ENCODE data around the gene NAV3.

DNA sequence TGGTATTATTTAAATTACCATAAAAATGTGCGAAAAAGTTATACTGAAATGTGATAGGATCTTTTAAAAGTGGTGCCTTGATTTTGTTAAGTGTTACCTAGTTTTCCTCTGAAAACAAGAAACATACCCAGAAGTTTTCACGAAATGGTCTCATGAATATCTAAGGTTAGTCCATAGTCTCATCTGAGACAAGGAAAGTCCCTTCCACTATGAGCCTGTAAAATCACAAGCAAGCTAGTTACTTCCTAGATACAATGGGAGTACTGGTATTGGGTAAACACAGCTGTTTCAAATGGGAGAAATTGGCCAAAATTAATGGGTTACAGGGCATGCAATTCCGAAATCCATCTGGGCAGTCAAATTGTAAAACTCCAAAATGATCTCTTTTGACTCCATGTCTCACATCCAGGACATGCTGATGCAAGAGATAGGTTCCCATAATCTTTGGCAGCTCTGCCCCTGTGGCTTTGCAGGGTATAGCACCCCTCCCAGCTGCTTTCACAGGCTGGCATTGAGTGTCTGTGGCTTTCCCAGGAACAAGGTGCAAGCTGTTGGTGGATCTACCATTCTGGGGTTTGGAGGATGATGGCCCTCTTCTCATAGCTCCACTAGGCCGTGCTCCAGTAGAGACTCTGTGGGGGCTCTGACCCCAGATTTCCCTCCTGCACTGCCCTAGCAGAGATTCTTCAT lies 271.4 kb downstream of the NAV3 start:
- TF ChIP-seq POLR2A (IDR thresholded peaks at IDR 0.05; ENCODE audit: low read depth, low read length) (no peak), POLR2AphosphoS5 (IDR thresholded peaks at IDR 0.05; ENCODE audit: low read depth, low read length) (no peak), TAF1 (IDR thresholded peaks at IDR 0.05; ENCODE audit: low read depth, low read length) (no peak), POU2F2 (IDR thresholded peaks at IDR 0.05; ENCODE audit: low read depth, low read length) (no peak), SPI1 (IDR thresholded peaks at IDR 0.05; ENCODE audit: low read depth, low read length) (no peak)
